Measurements from ENCODE around the gene HOXC12.

The HOXC12 gene

DNA sequence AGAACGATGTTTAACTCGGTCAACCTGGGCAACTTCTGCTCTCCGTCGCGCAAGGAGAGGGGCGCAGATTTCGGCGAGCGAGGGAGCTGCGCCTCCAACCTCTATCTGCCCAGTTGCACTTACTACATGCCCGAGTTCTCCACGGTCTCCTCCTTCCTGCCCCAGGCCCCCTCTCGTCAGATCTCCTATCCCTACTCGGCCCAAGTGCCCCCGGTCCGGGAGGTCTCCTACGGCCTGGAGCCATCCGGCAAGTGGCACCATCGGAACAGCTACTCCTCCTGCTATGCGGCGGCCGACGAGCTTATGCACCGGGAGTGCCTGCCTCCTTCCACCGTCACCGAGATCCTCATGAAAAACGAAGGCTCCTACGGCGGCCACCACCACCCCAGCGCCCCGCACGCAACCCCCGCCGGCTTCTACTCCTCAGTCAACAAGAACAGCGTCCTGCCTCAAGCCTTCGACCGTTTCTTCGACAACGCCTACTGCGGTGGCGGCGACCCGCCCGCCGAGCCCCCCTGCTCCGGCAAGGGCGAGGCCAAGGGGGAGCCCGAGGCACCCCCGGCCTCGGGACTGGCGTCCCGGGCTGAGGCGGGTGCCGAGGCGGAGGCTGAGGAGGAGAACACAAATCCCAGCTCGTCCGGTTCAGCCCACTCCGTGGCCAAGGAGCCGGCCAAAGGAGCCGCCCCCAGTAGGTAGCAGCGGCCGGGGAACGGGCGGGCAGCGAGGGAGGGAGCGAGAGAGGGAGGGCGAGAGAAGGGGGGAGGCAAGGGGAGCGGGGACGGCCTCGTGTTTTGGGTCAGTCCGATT, 18.7 kb downstream of the HOXC12 start:
- DNase-seq: no peak

DNA sequence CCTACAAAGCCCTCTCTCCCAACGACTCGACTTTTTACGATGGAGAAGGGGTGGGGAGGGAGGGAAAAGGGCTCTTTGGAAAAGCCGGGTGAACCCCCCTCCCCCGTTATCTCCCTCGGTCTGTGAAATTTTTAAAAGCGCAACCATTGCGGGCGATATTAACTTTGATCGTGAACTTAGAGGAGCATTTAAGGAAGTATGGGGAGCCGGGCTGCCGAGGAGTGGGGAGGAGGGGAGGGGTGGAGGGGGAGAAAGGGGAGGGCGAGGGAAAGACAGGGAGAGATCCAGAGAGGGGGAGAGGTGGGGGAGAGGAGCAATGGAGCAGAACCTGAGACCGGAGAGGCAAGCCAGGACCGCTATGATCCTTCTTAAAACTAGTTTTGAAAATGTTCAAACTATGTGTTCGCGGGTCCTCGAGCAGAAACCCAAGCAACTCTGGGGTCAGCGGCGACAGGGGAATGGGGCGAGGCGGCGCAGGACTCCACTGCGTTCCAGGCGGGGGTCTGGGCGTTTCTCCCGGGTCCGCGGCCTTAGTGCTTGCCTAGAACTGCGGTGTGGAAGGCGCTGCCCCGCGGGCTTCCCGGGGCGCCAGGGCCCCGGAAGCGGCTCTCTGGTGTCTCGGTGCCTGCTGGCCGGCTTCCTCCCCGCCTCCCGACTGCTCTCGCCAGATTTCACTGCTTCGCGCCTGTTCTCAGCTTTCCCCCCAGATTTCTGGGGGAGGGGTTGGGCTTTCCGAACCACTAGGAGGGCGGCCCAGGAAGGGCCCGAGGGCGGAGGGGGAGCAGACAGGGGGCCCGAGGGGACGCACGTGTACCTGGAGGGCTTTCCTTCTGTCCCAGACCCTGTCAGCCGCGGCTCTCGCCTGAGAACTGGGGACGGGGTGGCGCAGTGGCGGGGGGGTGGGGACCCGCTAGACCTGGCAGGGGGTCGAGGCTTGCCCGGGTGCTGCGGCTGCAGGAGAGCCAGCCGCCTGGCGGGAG, 19.7 kb downstream of the HOXC12 start, which contains the start of gene HOTAIR:
Gene HOTAIR (minus strand): TSS at position 871 of the 980 bp plus-strand sequence.
- no peak for DNase-seq

DNA sequence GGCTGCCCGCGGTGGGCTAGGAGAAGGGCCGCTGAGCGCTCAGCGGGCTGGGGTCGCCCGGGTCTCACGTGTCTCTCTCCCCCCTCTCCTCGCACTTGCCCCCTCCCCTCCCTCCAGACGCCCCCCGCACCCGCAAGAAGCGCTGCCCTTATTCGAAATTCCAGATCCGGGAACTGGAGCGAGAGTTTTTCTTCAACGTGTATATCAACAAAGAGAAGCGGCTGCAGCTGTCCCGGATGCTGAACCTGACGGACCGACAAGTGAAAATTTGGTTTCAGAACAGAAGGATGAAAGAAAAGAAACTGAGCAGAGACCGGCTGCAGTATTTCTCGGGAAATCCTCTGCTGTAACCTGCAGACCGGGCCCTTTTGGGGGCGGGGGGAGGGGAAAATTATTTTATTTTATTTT, 20.4 kb downstream of the HOXC12 start:
- DNase-seq: no peak

DNA sequence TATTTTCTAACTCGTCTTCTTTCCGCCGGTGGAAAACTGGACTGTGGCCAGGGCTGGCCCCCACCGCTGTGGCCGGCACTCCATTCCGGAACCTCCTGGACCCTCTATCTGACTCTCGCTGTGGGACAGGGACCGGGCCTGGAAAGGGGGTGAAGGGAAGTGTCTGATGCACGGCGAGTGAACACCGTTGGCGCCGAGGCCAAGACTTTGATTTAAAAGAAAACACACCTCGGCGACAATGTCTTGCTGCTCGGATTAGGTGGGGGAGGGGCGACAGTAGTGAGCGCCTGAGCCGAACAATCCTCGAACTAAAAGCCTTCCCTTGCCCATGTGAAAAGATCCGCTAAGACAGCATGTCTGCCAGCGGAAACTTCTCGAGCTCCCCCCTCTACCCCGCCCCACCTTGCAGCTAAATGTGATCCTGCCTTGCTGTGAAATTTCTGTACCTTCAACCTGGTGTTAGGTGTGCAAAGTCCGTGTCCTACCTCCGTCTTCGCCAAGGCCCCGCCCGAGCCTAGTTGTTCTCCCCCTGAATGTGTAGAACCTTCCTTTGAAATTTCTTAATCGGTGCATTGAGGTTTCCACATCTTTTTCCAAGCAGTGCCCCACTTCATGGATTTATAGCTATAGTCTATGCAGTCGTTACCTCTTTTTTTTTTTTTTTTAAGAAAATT, 20.9 kb downstream of the HOXC12 start:
- DNase-seq: no peak

DNA sequence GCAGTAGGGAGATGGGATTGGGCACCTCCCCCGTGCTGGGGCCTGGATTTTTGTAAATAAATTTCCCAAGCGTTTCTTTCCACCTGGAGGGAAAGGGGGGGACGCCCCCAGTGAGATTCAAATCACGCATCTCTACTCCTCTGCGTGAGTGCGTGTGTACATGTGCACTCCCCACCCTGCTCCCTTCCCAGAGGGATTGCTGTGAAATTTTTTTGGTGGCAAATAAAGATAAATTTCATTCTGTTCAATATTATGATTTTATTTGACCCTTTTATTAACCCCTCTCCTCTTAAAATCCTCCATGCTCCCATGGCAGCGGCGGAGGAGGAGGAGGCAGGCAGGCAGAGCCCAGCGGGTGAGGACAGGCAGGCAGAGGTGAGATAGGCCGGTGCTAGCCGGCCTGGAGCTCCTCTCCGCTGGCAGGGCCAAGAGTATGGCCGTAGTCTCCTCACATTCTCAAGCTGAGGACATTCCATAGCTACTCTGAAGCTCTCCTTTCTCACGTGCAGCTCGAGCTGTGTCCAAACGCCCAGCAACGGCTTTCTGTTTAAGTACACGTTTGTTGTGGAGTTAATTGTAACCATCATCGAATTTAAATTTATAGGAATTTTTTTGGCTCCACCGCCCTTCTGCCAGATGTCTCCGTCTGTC, 21.6 kb downstream of the HOXC12 start:
- DNase-seq: no peak

DNA sequence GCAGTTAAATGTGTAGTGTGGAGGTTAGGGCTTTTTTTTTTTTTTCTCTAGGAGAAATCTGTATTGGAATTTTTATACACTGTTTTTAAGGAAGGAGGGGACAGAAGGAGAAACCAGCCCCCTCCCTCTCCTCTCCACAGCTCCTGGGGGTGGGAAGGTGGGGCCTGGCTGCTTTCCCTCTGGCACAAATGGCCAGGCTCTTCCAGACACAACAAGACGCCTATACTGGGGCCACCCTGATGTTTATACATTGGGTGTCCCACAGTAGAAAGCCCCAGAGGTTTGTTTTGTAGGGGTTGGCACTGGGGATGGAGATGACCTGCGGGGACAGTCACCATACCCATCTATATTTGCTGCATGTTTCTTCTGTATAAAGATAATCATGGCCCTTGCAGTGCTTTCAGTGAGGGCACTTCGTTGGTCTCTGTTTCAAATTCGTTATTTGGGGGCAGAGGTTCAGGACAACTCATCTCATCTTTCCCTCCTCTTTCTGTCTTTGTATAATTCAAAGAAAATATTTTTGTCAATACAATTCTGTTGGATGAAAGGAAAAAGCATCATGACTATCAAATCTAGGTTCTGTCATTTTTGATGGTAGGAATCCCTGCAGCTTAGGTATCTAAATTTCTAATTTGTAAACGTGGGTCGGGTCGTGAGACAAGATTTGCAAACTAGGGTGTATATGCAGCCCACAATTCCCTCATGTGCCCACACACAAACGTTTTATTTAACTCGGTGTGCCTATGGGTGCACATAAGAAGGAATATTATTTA, 22.3 kb downstream of the HOXC12 start:
- no peak for DNase-seq

DNA sequence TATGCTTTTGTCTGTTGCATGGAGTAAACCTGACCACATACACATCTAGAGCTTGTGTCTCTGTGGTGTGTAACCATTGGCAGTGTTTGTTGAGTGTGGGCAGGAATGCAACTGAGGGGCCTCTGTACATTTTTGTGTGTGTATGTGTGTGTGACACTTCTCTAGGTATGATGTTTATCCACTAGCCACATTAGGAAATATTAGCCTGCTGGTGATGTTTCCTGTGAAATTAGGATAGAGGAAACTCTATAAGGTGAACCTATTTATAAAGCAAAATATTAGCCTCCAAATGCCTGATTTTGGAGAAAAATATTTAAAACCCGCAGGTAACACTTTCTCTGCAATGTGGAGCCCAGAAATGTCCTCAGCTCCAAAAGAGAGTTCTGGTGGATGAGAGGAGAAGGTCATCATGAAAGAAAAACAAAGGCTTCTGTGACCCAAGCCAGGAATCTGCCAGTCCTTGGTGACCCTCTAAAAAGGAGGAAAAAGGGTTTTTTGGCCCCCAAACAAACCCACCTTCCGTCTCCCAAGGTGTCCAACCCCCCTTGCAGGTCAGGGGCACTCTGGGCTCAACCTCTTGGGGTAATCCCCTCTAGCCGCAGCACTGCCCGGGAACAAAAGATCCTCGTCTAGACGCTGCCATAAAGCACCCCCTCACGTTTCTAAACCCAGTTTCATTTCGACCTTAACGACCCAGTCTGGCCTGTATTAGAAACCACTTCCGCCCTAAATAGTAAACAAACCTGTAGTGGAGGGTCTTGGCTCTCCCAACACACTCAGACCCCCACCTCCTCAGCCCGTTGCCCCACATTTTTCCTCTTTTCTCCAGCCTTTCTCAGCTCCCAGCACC, 23.1 kb downstream of the HOXC12 start:
- DNase-seq: no peak

DNA sequence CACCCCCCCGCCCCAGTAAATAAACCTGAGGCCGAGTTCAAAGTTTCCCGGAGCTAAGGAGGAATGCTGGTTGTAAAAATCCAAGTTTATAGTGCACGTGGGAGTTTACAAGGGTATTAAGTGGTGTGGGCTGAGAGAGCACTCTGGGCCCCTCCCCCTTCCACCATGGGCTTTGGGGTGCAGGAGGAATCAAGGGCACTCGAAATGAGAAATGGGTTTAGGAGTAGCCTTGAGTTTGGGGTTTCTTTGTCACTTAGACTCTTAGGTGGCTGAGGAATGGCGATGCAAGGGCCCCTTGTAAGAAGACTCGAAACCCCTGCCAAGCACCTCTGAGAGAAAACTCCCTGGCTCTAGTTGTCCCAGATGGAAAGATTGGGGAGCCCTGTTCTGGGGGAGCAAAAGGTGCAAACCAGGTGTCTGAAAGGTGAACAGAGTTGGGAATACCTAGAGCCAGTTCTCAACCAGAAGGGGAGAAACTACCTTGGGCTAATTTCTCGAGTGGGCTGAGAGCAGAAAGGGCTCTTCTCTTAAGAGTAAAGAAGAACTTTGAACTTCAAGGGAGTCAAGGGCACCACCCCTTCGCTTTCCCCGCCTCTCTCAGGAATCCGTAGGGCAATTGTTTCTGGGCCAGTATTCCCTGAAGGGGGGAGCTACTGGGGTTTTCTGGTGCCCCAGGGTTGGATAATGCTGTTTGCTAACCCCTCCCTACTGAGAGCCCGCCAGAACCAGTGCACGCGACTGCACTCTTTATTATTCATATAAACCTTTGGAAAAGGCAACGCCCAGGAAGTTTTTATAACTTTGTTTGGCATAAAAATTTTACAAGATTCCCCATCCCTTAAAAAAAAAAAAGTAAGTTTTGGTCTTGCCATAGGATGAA, 24.0 kb downstream of the HOXC12 start:
- DNase-seq: no peak

DNA sequence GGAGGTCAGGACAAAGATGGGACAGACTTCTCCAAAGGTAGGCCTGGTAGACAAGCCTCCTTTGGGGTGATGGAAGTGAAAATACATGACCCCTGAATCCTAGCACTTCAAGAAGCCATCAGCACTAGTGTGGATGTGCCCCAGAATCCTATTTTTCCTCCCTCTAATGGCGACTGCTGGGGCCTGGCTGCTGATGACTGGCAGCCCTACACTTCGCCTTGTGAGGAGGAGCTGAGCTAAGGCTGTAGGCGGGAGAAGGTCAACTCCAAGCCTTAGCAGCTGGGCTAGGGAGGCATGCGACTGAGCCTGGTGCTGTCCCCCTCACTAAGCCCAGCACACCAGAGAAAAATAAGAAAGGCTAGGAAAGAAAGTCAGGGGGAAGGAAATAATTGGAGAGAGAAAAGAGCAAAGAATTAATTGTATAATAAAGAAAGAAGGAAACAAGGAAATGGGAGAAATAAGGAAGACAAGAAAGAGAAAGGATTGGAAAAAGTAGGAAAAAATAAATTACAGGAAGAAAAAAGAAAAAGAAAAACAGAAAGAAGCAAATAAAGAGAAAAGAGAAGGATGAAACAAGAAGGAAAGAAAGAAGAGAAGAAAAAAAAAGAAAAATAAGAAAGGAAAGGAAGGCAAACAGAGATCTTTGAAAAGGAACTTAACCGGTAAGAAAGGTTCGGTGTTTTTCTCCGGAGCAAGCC, 25.6 kb downstream of the HOXC12 start:
- no peak for DNase-seq

DNA sequence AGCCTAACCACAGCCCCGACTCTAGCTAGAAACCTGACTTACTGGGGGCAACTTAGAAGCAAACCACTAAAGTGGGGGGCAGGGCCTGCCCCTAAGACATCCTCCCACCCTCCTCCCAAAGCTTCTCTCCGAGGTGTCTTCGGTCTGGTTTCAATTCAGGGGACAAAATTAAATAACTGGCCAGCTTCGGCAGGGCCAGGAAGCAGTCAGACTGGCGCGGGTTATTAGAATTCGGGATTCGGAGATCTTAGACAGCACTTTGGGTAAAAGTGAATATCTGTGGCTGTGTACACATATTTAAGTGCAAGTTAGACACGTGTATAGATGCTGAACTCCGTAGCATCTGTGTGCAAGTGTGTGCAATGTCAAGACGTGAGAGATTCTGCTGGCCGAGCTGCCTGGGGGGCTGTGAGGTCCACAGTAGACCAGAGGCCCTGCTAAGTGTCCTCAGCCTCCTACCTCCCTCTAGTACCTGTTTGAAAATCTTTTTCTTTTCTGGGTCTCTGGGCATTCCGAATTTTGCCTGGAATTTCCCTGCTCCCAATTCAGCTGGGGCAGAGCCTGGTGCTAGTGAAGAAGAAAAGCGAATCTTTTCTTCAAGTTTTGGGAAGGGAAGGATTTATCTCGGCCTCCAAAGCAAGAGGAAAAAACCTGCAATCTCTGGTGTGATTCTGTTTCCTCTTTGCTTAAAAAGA, 26.2 kb downstream of the HOXC12 start:
- no peak for DNase-seq

DNA sequence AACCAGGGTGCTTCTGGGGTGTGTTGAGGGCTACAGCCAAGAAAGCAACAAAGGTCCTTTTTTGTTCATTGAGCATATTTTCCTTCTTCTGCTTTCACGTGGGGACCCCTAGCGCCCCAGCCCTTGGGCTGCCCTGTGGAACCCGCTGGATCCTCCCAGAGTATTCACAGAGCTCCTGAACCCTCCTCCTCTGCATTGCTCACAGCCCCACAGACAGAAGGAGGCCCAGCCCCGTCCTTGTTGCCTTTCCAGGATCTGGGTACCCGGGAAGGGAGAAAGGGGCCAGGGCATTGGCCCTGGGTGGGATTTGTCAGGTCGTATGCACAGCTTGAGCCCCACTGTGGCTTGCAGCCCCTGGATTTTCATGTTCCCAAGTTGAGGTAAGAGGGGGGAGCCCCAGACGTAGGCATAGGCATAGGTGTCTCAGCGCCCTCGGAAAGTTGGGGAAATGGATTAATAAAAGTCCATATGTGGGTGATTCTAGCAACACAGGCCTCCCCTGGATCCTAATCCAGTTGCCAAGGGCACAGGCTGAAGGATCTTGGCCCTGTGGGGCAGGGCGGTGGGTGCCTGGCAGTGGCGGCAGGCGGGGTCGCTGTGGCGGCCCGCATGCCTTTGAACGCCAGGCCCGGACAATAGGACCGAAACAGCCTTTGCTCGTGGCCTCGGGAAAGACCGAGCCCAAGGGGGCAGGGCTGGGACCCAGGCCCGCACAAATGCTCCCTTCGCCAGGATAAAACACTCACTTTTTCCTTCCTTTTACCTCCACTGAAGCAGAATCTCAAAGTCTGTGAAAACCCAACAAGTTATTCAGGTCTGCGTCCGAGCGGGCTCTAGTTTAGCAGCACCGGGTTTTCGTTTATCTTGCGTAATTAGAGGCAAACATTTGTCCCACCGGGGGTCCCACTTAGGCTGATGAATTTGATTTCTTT, 27.2 kb downstream of the HOXC12 start:
- no peak for DNase-seq

DNA sequence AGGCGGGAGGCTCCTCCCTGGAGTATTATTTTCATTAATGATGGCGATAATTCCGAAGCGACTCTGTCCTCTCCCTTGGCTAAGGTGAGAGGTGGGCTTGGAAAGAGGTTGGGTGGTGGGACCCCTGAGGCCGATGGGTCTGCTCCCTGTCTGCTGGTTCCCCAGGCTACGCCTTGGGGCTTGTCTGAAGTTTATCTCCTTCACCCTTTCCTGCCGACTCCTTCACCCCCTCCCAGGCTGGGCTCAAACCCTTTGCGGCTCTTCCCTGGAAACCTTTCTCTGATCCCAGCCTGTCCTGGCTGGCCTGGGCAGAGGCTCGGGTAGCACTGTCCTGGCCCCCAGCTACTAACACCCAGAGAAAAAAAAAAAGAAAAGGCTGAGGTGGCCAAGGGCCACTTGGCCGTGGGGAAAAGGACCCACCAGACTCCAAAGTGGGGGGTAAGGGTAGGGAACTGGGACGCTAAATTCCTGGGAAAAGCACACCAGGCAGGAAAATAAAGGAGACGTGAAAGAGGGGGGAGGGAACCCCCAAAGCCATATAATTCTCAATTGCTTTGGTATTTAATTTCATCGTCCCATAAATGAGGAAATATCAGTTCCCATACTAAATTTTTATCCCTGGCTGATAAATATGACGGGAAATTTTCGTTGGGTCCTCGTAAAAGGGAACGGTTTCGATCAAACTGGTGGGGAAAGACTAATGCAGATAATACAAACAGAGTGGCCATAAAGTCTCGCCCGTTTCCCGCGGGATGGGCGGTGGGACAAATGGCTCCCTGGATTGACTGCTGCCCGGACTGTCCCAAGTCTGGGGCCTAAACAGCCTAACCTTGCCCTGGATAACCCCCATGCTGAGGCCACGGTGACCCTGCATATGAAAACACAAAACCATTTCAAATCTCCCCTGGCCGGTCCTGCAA, 28.2 kb downstream of the HOXC12 start:
- no peak for DNase-seq

DNA sequence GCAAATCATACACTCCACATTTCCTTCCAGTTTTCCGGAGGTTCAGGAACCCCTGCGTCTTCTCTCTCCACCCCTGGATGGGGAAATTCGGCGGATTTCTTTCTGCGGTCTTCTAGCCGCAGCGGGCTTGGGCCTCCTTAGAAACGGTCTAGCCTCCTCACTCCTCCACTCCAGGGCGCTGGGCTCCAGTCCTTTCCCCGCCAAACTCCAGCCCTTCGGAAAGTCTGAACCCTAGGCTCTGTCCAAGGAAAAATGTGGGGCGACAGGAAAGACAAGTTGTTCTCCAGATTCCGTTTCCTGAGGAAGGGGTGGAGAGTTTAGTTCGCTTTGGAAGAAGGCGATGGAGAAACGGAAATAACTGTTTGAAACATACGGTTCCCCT, 28.9 kb downstream of the HOXC12 start:
- no peak for DNase-seq

DNA sequence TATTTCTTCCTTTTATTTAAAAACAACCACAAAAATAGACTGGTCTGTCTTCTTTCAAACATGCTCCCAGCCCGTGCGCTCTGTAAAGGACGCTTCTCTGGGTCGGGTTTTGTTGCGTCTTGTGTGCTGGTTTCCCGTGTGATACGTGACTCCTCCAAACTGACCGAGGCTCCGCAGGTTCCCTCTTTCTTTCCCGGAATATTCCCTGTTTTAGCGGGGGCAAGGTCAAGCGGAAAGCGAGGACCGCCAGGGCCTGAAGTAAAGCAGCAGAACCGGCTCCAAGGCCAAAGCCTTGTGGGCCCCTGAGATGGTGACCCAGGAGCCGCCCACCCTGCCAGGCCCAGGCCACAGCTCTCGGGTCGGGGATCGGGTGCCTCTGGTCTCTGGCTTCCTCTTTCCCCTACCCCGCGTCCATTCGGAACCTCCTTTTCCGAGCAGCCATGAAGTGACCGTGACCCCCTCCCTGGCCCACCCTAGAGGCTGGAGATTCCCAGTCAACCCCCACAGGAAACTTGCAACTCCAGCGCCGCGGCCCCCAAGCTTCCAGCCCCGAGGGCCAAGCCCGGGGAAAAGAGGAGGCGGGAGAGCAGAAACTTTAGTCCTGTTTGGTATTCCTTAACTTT, 29.4 kb downstream of the HOXC12 start:
- DNase-seq: no peak

DNA sequence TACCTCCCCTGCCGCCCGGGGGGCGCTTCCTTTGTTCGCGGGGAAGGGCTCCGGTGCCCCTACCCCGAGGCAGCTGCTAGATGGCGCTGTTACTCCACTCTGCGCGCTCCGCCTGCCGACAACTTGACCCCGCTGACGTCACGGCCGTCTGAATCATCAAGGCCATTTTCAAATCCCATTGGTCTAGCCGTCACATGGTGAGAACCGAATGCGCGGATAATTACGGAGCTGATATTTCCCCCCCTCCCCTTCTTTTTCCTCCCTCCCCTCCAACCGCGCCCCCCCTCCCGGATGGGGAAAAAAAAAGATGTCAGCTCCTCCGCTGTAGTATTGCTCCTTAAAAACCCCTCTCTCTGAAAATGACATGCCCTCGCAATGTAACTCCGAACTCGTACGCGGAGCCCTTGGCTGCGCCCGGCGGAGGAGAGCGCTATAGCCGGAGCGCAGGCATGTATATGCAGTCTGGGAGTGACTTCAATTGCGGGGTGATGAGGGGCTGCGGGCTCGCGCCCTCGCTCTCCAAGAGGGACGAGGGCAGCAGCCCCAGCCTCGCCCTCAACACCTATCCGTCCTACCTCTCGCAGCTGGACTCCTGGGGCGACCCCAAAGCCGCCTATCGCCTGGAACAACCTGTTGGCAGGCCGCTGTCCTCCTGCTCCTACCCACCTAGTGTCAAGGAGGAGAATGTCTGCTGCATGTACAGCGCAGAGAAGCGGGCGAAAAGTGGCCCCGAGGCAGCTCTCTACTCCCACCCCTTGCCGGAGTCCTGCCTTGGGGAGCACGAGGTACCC, 30.4 kb downstream of the HOXC12 start, which contains the start of gene HOXC10:
Gene HOXC10 (plus strand): TSS at position 246 of the 791 bp plus-strand sequence. CDS start 114 bp downstream, at position 360.
- peak; percentile 14 for DNase-seq

Data from NCI-H146 (cell line).